Ovary (tissue), 3 donors: ENCODE data around the gene FEV.

ENCODE experiments used
- POLR2A ChIP-seq: fragments of 450-650 bp; IDR thresholded peaks from one replicate; pipeline ENCODE4 v1.6.1; 2017; ENCODE audit warnings: antibody characterized with exemption, mild to moderate bottlenecking, moderate library complexity
- TF ChIP-seq, protein P1 (sequence below), 3 donors: fragments of 450-650 bp in 2 of 3; fragments of 200-600 bp in 1 of 3; IDR thresholded peaks; one replicate each; pipeline versions ENCODE4 v1.5.1 to v1.8.0; 2016 to 2022; ENCODE audit warnings: antibody characterized with exemption in 3 of 3, mild to moderate bottlenecking in 1 of 3
- donor health status: DM: no; HTN: no; CAD: no.

DNA sequence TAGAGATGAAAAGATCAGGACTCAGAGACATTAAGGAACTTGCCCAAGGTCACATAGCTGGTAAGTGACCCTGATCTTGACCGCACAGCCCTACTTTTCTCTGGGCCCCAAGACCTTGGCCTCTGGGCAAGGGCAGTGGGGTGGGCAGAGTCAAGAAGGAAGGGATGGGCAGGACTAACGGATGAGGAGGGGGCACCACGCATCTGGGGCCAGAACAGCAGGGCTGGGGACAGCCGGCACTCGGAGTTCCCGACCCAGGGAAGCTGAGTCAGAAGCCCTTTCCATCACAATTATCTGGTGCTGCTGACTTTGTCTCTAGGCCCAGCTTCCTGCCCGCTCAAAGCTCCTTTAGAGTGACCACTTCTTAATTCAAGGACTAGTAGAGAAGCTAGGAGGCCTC lies 42.0 kb upstream of the FEV start:
- no peak for TF ChIP-seq POLR2A
- TF ChIP-seq, protein P1, sequence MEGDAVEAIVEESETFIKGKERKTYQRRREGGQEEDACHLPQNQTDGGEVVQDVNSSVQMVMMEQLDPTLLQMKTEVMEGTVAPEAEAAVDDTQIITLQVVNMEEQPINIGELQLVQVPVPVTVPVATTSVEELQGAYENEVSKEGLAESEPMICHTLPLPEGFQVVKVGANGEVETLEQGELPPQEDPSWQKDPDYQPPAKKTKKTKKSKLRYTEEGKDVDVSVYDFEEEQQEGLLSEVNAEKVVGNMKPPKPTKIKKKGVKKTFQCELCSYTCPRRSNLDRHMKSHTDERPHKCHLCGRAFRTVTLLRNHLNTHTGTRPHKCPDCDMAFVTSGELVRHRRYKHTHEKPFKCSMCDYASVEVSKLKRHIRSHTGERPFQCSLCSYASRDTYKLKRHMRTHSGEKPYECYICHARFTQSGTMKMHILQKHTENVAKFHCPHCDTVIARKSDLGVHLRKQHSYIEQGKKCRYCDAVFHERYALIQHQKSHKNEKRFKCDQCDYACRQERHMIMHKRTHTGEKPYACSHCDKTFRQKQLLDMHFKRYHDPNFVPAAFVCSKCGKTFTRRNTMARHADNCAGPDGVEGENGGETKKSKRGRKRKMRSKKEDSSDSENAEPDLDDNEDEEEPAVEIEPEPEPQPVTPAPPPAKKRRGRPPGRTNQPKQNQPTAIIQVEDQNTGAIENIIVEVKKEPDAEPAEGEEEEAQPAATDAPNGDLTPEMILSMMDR (IDR thresholded peaks at IDR 0.05) = no peak
